Endometrial microvascular endothelial cells (primary cell): ENCODE measurements around the gene GOSR1. TPM values are rescaled to one million over a fixed set of nuclear protein-coding genes. Genes with fewer than 3 reads are reported as not detected.
"Not testable (repeated sequence)": the region's sequence is repeated elsewhere in the genome, so short reads cannot be mapped to it uniquely, and the experiment has no call there.

Experiments
- in situ Hi-C: cut with HindIII; loops from 2 replicates; pipeline ENCODE4 v1.10.0; 2017; ENCODE audit warnings: low sequenced_read_pairs, low pct_unique_long_range_greater_than_20kb; ENCODE audit errors: inconsistent ontology term
- total RNA-seq: library from RNA; depleted of rRNA; stranded (reverse); fragments of >200 nt; gene quantifications from one replicate; pipeline ENCODE4 v1.2.3, GENCODE V29; 2015; ENCODE audit errors: inconsistent ontology term

GOSR1 gene
- 11.4 TPM for total RNA-seq

- in situ Hi-C loops = no loop called here
These were observed at the start of gene GOSR1 for GRCh38 chr17:30477083-30477773. Gene GOSR1 (plus strand): TSS chr17:30477408. CDS start chr17:30477434, 26 bp downstream.

- in situ Hi-C loops = no loop called here
These were observed 49.6 kb upstream of the GOSR1 start for GRCh38 chr17:30427611-30428010.

GRCh38 chr17:30429155-30429554, 48.1 kb upstream of the GOSR1 start:
- in situ Hi-C loops = no loop called here

- in situ Hi-C loops = no loop called here
These were observed 43.7 kb upstream of the GOSR1 start for GRCh38 chr17:30433514-30433913.

- in situ Hi-C loops = no loop called here
These were observed 40.5 kb upstream of the GOSR1 start for GRCh38 chr17:30436729-30437128.

- in situ Hi-C loops = no loop called here
These were observed 33.5 kb upstream of the GOSR1 start for GRCh38 chr17:30443721-30444120.

GRCh38 chr17:30446640-30447039, 30.6 kb upstream of the GOSR1 start:
- in situ Hi-C loops = not testable (repeated sequence)

GRCh38 chr17:30449480-30449879, 27.7 kb upstream of the GOSR1 start:
- in situ Hi-C loops = no loop called here

- in situ Hi-C loops = no loop called here
These were observed 26.8 kb upstream of the GOSR1 start for GRCh38 chr17:30450125-30451027.

- in situ Hi-C loops = no loop called here
These were observed 22.6 kb upstream of the GOSR1 start for GRCh38 chr17:30454635-30455034.

GRCh38 chr17:30458371-30458770, 18.8 kb upstream of the GOSR1 start:
- in situ Hi-C loops = no loop called here

GRCh38 chr17:30458797-30459413, 18.3 kb upstream of the GOSR1 start:
- in situ Hi-C loops = not testable (repeated sequence)

- in situ Hi-C loops = no loop called here
These were observed 8.7 kb upstream of the GOSR1 start for GRCh38 chr17:30468465-30468864.

- in situ Hi-C loops = no loop called here
These were observed 4.8 kb upstream of the GOSR1 start for GRCh38 chr17:30472238-30472890.

GRCh38 chr17:30475206-30475605, 2.0 kb upstream of the GOSR1 start:
- in situ Hi-C loops = no loop called here

GRCh38 chr17:30476726-30477082, 504 bp upstream of the GOSR1 start:
- in situ Hi-C loops = no loop called here

- in situ Hi-C loops = no loop called here
These were observed 537 bp downstream of the GOSR1 start for GRCh38 chr17:30477774-30478115.

GRCh38 chr17:30482555-30482954, 5.3 kb downstream of the GOSR1 start:
- in situ Hi-C loops = no loop called here

GRCh38 chr17:30483159-30483558, 6.0 kb downstream of the GOSR1 start:
- in situ Hi-C loops = no loop called here
